Mucosa of rectum (tissue), 2 donors: ENCODE measurements around the gene BDKRB1.

Source experiments
- H3K27ac ChIP-seq, 2 donors: one replicate each; pipeline ENCODE4 v1.7.0; 2013; ENCODE audit warnings: inconsistent platforms in 2 of 2, low read depth in 2 of 2, low read length in 2 of 2
- H3K27me3 ChIP-seq, 2 donors: one replicate each; pipeline ENCODE4 v1.7.0; 2013; ENCODE audit warnings: low read length in 2 of 2; ENCODE audit not compliant: control insufficient read depth in 2 of 2, insufficient read depth in 2 of 2
- H3K36me3 ChIP-seq, 2 donors: one replicate each; pipeline ENCODE4 v1.7.0; 2013; ENCODE audit warnings: low read length in 2 of 2; ENCODE audit not compliant: control insufficient read depth in 2 of 2, insufficient read depth in 2 of 2
- H3K4me1 ChIP-seq, 2 donors: one replicate each; pipeline ENCODE4 v1.7.0; 2013; ENCODE audit warnings: low read length in 2 of 2, mild to moderate bottlenecking in 1 of 2; ENCODE audit not compliant: control insufficient read depth in 2 of 2, insufficient read depth in 2 of 2
- H3K4me3 ChIP-seq, 2 donors: one replicate each; pipeline ENCODE4 v1.7.0; 2013; ENCODE audit warnings: low read length in 2 of 2
- H3K9ac ChIP-seq, 2 donors: one replicate each; pipeline ENCODE4 v1.7.0; 2013; ENCODE audit warnings: low read length in 2 of 2, low read depth in 1 of 2, mild to moderate bottlenecking in 1 of 2
- H3K9me3 ChIP-seq, 2 donors: one replicate each; pipeline ENCODE4 v1.7.0; 2013; ENCODE audit warnings: low read length in 2 of 2; ENCODE audit not compliant: control insufficient read depth in 2 of 2
- donor health status: healthy.
- donor health status: Normal muscosa, but diverticular disease.

Gene BDKRB1

GRCh38 chr14:96274122-96274521, 18.1 kb downstream of the BDKRB1 start:
- H3K4me1 ChIP-seq, result peaks cover 0 to 2% of the 10 kb centered on the region in 2 donors

GRCh38 chr14:96274543-96274942, 18.5 kb downstream of the BDKRB1 start:
- no peak overlapping the region for H3K9ac ChIP-seq
- no peak overlapping the region for H3K4me3 ChIP-seq
- H3K27ac ChIP-seq, result no peak overlapping the region
- peaks cover 0 to 2% of the 10 kb centered on the region in 2 donors for H3K4me1 ChIP-seq
- no peaks in the 10 kb centered on the region for H3K27me3 ChIP-seq
- H3K36me3 ChIP-seq, result no peaks in the 10 kb centered on the region
- H3K9me3 ChIP-seq, result peaks cover 3 to 7% of the 10 kb centered on the region in 2 donors

More at GRCh38 chr14:96274122-96274521, 18.1 kb downstream of the BDKRB1 start:
- Histone ChIP-seq H3K27ac (no peak overlapping the region), H3K27me3 (no peaks in the 10 kb centered on the region), H3K36me3 (no peaks in the 10 kb centered on the region), H3K9me3 (peaks cover 3 to 7% of the 10 kb centered on the region in 2 donors), H3K4me3 (no peak overlapping the region), H3K9ac (no peak overlapping the region)

- Histone ChIP-seq H3K9me3 (peaks cover 3 to 7% of the 10 kb centered on the region in 2 donors), H3K4me3 (no peak overlapping the region), H3K9ac (peak overlapping the region in 1 of 2 donors; percentile 8), H3K27me3 (no peaks in the 10 kb centered on the region), H3K36me3 (no peaks in the 10 kb centered on the region), H3K4me1 (peaks cover 0 to 2% of the 10 kb centered on the region in 2 donors), H3K27ac (no peak overlapping the region)
Measured at GRCh38 chr14:96275177-96276112, 19.4 kb downstream of the BDKRB1 start.

GRCh38 chr14:96277890-96278289, 21.9 kb downstream of the BDKRB1 start:
- Histone ChIP-seq H3K4me3 (no peak overlapping the region), H3K27me3 (no peaks in the 10 kb centered on the region), H3K27ac (no peak overlapping the region), H3K36me3 (peaks cover 1 to 4% of the 10 kb centered on the region in 2 donors), H3K4me1 (peaks cover 0 to 2% of the 10 kb centered on the region in 2 donors), H3K9me3 (peaks cover 3 to 7% of the 10 kb centered on the region in 2 donors), H3K9ac (no peak overlapping the region)

- Histone ChIP-seq H3K27ac (no peak overlapping the region), H3K9ac (no peak overlapping the region), H3K27me3 (no peaks in the 10 kb centered on the region), H3K9me3 (peaks cover 3 to 7% of the 10 kb centered on the region in 2 donors), H3K4me3 (no peak overlapping the region), H3K36me3 (peaks cover 7 to 9% of the 10 kb centered on the region in 2 donors), H3K4me1 (peaks cover 0 to 2% of the 10 kb centered on the region in 2 donors)
Measured at GRCh38 chr14:96279564-96279963, 23.6 kb downstream of the BDKRB1 start.

- no peak overlapping the region for H3K4me3 ChIP-seq
- no peaks in the 10 kb centered on the region for H3K27me3 ChIP-seq
- H3K4me1 ChIP-seq, result peaks cover 0 to 2% of the 10 kb centered on the region in 2 donors
- H3K27ac ChIP-seq, result no peak overlapping the region
- peaks cover 3 to 7% of the 10 kb centered on the region in 2 donors for H3K9me3 ChIP-seq
- peaks cover 7 to 11% of the 10 kb centered on the region in 2 donors for H3K36me3 ChIP-seq
- H3K9ac ChIP-seq, result no peak overlapping the region
Measured at GRCh38 chr14:96280104-96280503, 24.1 kb downstream of the BDKRB1 start.

GRCh38 chr14:96281486-96281885, 25.5 kb downstream of the BDKRB1 start:
- no peaks in the 10 kb centered on the region for H3K27me3 ChIP-seq

GRCh38 chr14:96284008-96284407, 28.0 kb downstream of the BDKRB1 start:
- no peak overlapping the region for H3K9ac ChIP-seq
- peaks cover 14 to 21% of the 10 kb centered on the region in 2 donors for H3K36me3 ChIP-seq
- H3K4me3 ChIP-seq, result no peak overlapping the region
- H3K27me3 ChIP-seq, result no peaks in the 10 kb centered on the region
- H3K27ac ChIP-seq, result no peak overlapping the region
- no peaks in the 10 kb centered on the region for H3K9me3 ChIP-seq
- no peaks in the 10 kb centered on the region for H3K4me1 ChIP-seq

More at GRCh38 chr14:96281486-96281885, 25.5 kb downstream of the BDKRB1 start:
- Histone ChIP-seq H3K9ac (no peak overlapping the region), H3K4me3 (no peak overlapping the region), H3K9me3 (peaks cover 3 to 7% of the 10 kb centered on the region in 2 donors), H3K27ac (no peak overlapping the region), H3K4me1 (no peaks in the 10 kb centered on the region), H3K36me3 (peaks cover 11 to 17% of the 10 kb centered on the region in 2 donors)

GRCh38 chr14:96284430-96284829, 28.4 kb downstream of the BDKRB1 start:
- Histone ChIP-seq H3K27ac (no peak overlapping the region), H3K9me3 (no peaks in the 10 kb centered on the region), H3K9ac (no peak overlapping the region), H3K4me1 (no peaks in the 10 kb centered on the region), H3K27me3 (no peaks in the 10 kb centered on the region), H3K36me3 (peaks cover 18 to 25% of the 10 kb centered on the region in 2 donors), H3K4me3 (no peak overlapping the region)

- no peak overlapping the region for H3K4me3 ChIP-seq
- no peak overlapping the region for H3K9ac ChIP-seq
- H3K36me3 ChIP-seq, result peaks cover 29 to 36% of the 10 kb centered on the region in 2 donors
- no peaks in the 10 kb centered on the region for H3K9me3 ChIP-seq
- H3K27ac ChIP-seq, result no peak overlapping the region
- H3K27me3 ChIP-seq, result no peaks in the 10 kb centered on the region
- H3K4me1 ChIP-seq, result no peaks in the 10 kb centered on the region
Measured at GRCh38 chr14:96285667-96286066, 29.7 kb downstream of the BDKRB1 start.
